ENCODE results near the gene ZNF423.
"Not testable (repeated sequence)": the region's sequence is repeated elsewhere in the genome, so short reads cannot be mapped to it uniquely, and the experiment has no call there.

The ZNF423 gene

DNA sequence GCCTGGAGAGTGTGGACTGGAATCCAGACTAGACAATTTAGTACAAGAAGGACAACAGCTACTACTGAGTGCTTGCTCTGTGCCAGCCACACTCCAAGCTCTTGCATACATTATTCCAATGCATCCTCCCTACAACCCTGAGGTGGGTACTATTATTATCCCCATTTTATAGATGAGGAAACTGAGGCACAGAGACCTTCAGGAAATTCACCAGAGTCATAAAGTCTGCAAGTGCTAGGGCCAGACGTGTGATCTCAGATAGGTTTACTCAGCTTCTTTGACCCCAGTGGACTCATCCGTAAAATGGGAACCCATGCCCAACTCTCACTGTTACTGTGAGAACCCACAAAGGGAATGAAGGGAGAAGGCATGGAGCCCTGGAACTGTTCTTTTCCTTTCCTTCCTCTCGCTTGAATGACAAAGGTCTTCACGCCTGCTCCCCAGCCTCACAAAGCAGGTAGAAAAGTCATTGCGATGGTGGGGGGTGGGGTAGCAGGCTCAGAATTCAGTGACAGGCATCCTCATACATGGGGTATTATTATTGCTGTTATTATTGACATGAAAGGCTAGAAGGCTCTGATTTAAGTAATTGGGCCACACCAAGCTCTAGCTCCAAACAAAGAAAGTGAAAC lies 160.0 kb downstream of the ZNF423 start:
- no peak overlapping the region for H3K9ac ChIP-seq (ENCODE audit: low read depth in 1 of 2, low read length in 2 of 2)
- no peak overlapping the region for H3K4me3 ChIP-seq (ENCODE audit: low read depth in 1 of 2, low read length in 2 of 2)
- no peaks in the 10 kb centered on the region for H3K36me3 ChIP-seq (ENCODE audit: control insufficient read depth in 1 of 2, insufficient read depth in 2 of 2, low read length in 2 of 2)
- no peak overlapping the region for H3K27ac ChIP-seq (ENCODE audit: low read depth, low read length)
- no peaks in the 10 kb centered on the region for H3K4me1 ChIP-seq (ENCODE audit: control insufficient read depth in 1 of 2, insufficient read depth in 2 of 2, low read length in 2 of 2)
- no peaks in the 10 kb centered on the region for H3K27me3 ChIP-seq (ENCODE audit: control insufficient read depth in 1 of 2, insufficient read depth in 2 of 2, low read length in 2 of 2)
- no peaks in the 10 kb centered on the region for H3K9me3 ChIP-seq (ENCODE audit: control insufficient read depth in 1 of 2, low read length in 2 of 2)

DNA sequence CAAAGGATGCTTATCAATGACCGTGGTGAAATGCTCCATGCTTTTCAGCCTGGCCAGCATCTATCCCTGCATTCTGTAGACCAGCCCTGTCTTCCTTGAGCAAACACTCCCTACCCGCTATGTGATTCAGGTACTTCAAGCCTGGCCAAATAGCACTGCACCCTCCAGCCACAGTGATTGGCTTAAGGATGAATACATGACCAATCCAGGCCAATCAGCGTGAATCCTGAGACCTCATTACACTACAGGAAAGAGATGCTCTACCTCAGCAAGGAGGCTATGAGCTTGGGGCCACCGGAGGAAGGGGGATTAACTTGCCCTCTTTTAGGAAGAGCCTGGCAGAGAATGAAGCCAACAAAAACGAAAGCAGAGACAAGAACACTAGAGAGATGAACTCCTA lies 162.5 kb downstream of the ZNF423 start:
- no peaks in the 10 kb centered on the region for H3K36me3 ChIP-seq (ENCODE audit: control insufficient read depth in 1 of 2, insufficient read depth in 2 of 2, low read length in 2 of 2)

DNA sequence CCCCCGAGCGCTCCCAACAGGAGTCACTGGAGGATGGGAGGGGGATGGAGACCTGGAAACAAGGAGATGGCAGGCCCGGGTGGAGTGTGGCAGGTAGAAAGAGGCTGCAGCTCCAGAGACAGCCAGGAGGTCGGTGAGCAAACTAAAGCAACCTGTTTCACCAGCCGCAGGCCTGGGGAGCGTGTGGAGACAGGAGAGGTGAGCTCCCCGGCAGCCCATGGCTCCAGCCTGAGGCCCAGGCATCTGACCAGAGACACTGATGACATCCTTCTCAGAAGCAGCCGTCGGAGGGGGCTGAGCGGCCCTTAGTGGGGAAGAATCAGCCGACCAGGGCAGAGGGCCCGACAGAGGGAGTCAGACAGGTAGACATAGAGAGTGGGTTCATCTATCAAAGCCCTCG lies 165.1 kb downstream of the ZNF423 start:
- Histone ChIP-seq H3K9me3 (ENCODE audit: control insufficient read depth in 1 of 2, low read length in 2 of 2) (no peaks in the 10 kb centered on the region), H3K4me1 (ENCODE audit: control insufficient read depth in 1 of 2, insufficient read depth in 2 of 2, low read length in 2 of 2) (no peaks in the 10 kb centered on the region), H3K36me3 (ENCODE audit: control insufficient read depth in 1 of 2, insufficient read depth in 2 of 2, low read length in 2 of 2) (no peaks in the 10 kb centered on the region), H3K27me3 (ENCODE audit: control insufficient read depth in 1 of 2, insufficient read depth in 2 of 2, low read length in 2 of 2) (no peaks in the 10 kb centered on the region), H3K9ac (ENCODE audit: low read depth in 1 of 2, low read length in 2 of 2) (no peak overlapping the region), H3K4me3 (ENCODE audit: low read depth in 1 of 2, low read length in 2 of 2) (no peak overlapping the region), H3K27ac (ENCODE audit: low read depth, low read length) (no peak overlapping the region)

More for the DNA sequence above, 162.5 kb downstream of the ZNF423 start:
- H3K9ac ChIP-seq (ENCODE audit: low read depth in 1 of 2, low read length in 2 of 2): no peak overlapping the region
- H3K4me1 ChIP-seq (ENCODE audit: control insufficient read depth in 1 of 2, insufficient read depth in 2 of 2, low read length in 2 of 2): no peaks in the 10 kb centered on the region
- no peaks in the 10 kb centered on the region for H3K27me3 ChIP-seq (ENCODE audit: control insufficient read depth in 1 of 2, insufficient read depth in 2 of 2, low read length in 2 of 2)
- H3K4me3 ChIP-seq (ENCODE audit: low read depth in 1 of 2, low read length in 2 of 2): no peak overlapping the region
- H3K27ac ChIP-seq (ENCODE audit: low read depth, low read length): no peak overlapping the region
- no peaks in the 10 kb centered on the region for H3K9me3 ChIP-seq (ENCODE audit: control insufficient read depth in 1 of 2, low read length in 2 of 2)

DNA sequence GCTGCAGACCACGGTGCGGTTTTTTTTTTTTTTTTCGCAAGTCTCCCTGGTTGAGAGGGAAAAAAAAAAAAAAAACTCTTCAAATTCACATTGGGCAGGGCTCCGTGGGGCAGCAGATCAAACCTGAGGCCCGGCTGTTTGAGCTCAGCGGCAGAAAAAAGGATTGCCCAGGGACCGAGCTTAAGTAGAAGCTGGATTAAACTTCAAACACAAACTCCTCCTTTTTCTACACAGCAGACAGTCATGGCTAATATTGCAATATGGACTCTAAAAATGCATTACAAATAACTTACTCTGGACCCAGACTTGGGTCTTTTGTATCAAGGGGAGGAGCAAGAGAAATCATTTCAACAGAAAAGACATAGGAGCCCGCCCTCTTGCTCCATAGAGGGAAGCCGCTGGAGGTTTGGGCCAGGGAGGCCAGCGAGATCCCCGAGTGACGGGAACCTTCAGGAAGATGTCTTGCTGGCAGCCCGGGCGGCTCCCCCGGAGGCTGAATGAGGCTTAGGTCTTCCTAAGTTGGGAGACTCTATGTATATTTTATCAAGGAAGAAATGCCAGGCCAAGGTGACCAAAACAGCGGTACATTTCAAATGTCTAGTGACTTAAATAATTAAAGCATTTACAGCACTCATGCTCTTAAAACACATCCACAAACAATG lies 167.7 kb downstream of the ZNF423 start:
- no peak overlapping the region for H3K9ac ChIP-seq (ENCODE audit: low read depth in 1 of 2, low read length in 2 of 2)
- H3K27ac ChIP-seq (ENCODE audit: low read depth, low read length): no peak overlapping the region
- no peaks in the 10 kb centered on the region for H3K27me3 ChIP-seq (ENCODE audit: control insufficient read depth in 1 of 2, insufficient read depth in 2 of 2, low read length in 2 of 2)
- H3K4me3 ChIP-seq (ENCODE audit: low read depth in 1 of 2, low read length in 2 of 2): no peak overlapping the region
- H3K9me3 ChIP-seq (ENCODE audit: control insufficient read depth in 1 of 2, low read length in 2 of 2): no peaks in the 10 kb centered on the region
- H3K4me1 ChIP-seq (ENCODE audit: control insufficient read depth in 1 of 2, insufficient read depth in 2 of 2, low read length in 2 of 2): no peaks in the 10 kb centered on the region
- H3K36me3 ChIP-seq (ENCODE audit: control insufficient read depth in 1 of 2, insufficient read depth in 2 of 2, low read length in 2 of 2): no peaks in the 10 kb centered on the region

DNA sequence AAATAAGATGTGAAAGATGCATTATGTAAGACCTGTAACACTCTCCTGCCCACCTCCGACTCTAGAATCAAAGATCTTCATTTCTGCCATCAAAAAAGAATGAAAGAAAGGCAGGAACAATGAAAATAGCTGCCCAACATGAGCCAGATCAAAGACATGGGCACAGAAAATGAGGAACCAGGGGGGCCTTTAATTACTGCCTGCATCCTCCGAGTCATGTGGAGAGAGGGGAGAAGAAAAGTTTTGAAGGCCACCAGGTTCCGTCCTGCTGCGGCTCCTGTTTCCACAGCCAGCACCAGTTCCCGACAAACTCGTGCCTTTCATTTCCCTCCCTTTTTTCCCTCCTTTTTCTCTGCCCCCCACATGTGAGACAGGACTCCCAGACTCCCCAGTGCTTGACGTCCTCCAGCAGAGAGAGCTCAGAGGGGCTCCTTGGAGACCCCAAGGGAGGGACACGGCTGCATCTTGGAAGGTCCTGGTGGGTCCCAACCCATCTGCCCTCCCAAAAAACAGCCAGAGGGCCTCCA lies 168.4 kb downstream of the ZNF423 start:
- Histone ChIP-seq H3K9me3 (ENCODE audit: control insufficient read depth in 1 of 2, low read length in 2 of 2) (no peaks in the 10 kb centered on the region), H3K36me3 (ENCODE audit: control insufficient read depth in 1 of 2, insufficient read depth in 2 of 2, low read length in 2 of 2) (no peaks in the 10 kb centered on the region), H3K4me3 (ENCODE audit: low read depth in 1 of 2, low read length in 2 of 2) (no peak overlapping the region), H3K27ac (ENCODE audit: low read depth, low read length) (no peak overlapping the region), H3K9ac (ENCODE audit: low read depth in 1 of 2, low read length in 2 of 2) (no peak overlapping the region), H3K27me3 (ENCODE audit: control insufficient read depth in 1 of 2, insufficient read depth in 2 of 2, low read length in 2 of 2) (no peaks in the 10 kb centered on the region), H3K4me1 (ENCODE audit: control insufficient read depth in 1 of 2, insufficient read depth in 2 of 2, low read length in 2 of 2) (no peaks in the 10 kb centered on the region)

DNA sequence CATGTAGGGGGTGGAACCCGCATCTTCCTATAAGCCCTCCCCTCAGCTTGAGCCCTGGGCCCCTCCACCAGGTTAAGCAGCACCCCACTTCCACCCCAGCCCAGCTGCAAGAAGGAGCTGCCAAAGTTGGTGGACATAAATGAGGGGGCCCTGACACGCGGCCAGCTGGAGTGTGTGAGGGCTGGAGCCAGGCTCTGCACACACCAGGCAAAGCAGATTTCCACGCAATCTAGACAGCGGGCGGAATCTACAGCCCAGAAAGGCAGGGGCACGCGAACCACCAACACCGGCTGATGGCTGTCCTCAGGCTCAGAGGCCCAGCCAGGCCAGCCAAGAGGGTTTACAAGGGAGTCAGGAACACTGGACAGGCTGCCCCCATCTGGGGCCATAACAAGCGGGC lies 171.2 kb downstream of the ZNF423 start:
- H3K27me3 ChIP-seq (ENCODE audit: control insufficient read depth in 1 of 2, insufficient read depth in 2 of 2, low read length in 2 of 2): no peaks in the 10 kb centered on the region
- no peak overlapping the region for H3K9ac ChIP-seq (ENCODE audit: low read depth in 1 of 2, low read length in 2 of 2)
- no peak overlapping the region for H3K4me3 ChIP-seq (ENCODE audit: low read depth in 1 of 2, low read length in 2 of 2)
- H3K36me3 ChIP-seq (ENCODE audit: control insufficient read depth in 1 of 2, insufficient read depth in 2 of 2, low read length in 2 of 2): no peaks in the 10 kb centered on the region
- no peaks in the 10 kb centered on the region for H3K9me3 ChIP-seq (ENCODE audit: control insufficient read depth in 1 of 2, low read length in 2 of 2)
- no peaks in the 10 kb centered on the region for H3K4me1 ChIP-seq (ENCODE audit: control insufficient read depth in 1 of 2, insufficient read depth in 2 of 2, low read length in 2 of 2)
- no peak overlapping the region for H3K27ac ChIP-seq (ENCODE audit: low read depth, low read length)

DNA sequence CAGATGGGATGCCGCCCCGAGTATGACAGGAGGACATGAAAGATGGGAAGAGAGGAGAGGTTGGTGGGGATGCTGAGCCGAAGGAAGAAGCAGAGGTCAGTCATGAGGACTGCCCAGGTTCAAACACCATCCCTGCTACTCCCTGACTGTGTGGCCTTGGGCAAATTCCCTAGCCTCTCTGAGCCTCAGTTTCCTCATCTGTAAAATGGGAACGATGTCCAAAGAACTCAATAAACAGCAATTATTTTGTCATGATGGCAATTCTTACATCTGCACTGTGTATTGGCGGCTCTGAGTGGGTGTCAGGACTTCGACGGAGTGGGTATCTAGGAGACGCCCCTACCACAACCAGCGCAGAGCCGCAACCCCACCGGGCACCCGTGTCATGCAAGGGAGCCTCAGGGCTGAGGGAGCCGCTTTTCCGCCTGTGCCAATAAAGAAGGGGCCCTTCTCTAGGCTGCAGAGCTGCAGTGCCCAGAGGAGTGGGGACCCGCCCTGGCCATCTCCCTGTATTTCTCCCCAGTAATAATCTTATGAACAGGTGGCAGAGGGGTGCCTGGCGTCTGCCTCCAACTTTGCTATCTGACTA lies 173.2 kb downstream of the ZNF423 start:
- Histone ChIP-seq H3K4me3 (ENCODE audit: low read depth in 1 of 2, low read length in 2 of 2) (no peak overlapping the region), H3K4me1 (ENCODE audit: control insufficient read depth in 1 of 2, insufficient read depth in 2 of 2, low read length in 2 of 2) (no peaks in the 10 kb centered on the region), H3K36me3 (ENCODE audit: control insufficient read depth in 1 of 2, insufficient read depth in 2 of 2, low read length in 2 of 2) (no peaks in the 10 kb centered on the region), H3K9ac (ENCODE audit: low read depth in 1 of 2, low read length in 2 of 2) (no peak overlapping the region), H3K9me3 (ENCODE audit: control insufficient read depth in 1 of 2, low read length in 2 of 2) (no peaks in the 10 kb centered on the region), H3K27ac (ENCODE audit: low read depth, low read length) (no peak overlapping the region), H3K27me3 (ENCODE audit: control insufficient read depth in 1 of 2, insufficient read depth in 2 of 2, low read length in 2 of 2) (no peaks in the 10 kb centered on the region)

DNA sequence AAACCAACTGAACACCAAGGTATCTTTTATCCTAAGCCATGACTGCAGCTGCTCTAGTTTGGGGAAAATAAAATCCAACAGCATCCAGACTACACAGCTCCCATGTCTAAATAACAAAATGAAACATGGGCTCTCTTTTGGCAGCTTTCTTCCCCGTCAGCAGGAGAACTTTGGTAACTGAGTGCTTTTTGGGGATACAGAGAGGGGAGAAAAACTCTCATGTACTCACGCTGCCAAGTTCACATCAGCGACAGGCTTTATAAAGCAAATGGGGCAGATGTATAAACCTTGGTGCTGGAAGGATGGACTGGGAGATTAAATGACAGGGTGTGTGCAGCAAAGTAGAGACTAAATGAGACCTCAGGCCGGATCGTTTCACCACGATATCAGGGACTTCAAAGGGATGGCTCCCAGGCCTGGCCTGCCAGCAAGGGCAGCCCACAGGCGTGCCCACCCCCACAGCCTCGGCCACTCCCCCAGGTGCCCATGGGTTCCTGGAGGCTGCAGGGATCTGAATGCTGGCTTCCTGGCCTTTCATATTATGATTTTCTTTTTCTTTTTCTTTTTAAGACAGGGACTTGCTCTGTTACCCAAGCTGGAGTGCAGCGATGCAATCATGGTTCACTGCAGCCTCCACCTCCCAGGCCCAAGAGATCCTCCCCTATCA lies 174.6 kb downstream of the ZNF423 start:
- Histone ChIP-seq H3K4me3 (ENCODE audit: low read depth in 1 of 2, low read length in 2 of 2) (no peak overlapping the region), H3K27ac (ENCODE audit: low read depth, low read length) (no peak overlapping the region), H3K27me3 (ENCODE audit: control insufficient read depth in 1 of 2, insufficient read depth in 2 of 2, low read length in 2 of 2) (no peaks in the 10 kb centered on the region), H3K9me3 (ENCODE audit: control insufficient read depth in 1 of 2, low read length in 2 of 2) (no peaks in the 10 kb centered on the region), H3K9ac (ENCODE audit: low read depth in 1 of 2, low read length in 2 of 2) (no peak overlapping the region), H3K4me1 (ENCODE audit: control insufficient read depth in 1 of 2, insufficient read depth in 2 of 2, low read length in 2 of 2) (no peaks in the 10 kb centered on the region), H3K36me3 (ENCODE audit: control insufficient read depth in 1 of 2, insufficient read depth in 2 of 2, low read length in 2 of 2) (no peaks in the 10 kb centered on the region)

DNA sequence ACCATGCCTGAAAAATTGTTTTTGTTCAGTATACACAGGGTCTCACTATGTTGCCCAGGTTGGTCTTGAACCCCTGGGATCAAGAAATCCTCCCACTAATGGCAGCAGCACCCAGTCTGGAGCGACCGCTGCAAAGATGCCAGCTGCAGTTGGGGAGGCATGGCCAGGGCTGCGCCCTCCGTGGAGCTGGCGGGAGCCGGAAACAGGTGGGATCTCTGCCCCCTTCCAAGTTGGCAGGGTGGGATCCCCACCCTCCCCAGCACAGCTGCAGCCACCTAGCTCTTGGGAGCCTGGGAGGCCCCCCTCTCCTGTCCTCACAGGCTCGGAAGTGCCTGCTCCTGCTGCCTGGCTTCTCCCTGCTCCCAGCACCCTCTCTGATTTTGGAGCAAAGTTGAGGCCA lies 176.8 kb downstream of the ZNF423 start:
- Histone ChIP-seq H3K4me1 (ENCODE audit: control insufficient read depth in 1 of 2, insufficient read depth in 2 of 2, low read length in 2 of 2) (no peaks in the 10 kb centered on the region), H3K27ac (ENCODE audit: low read depth, low read length) (no peak overlapping the region), H3K27me3 (ENCODE audit: control insufficient read depth in 1 of 2, insufficient read depth in 2 of 2, low read length in 2 of 2) (no peaks in the 10 kb centered on the region), H3K9me3 (ENCODE audit: control insufficient read depth in 1 of 2, low read length in 2 of 2) (no peaks in the 10 kb centered on the region), H3K4me3 (ENCODE audit: low read depth in 1 of 2, low read length in 2 of 2) (no peak overlapping the region), H3K9ac (ENCODE audit: low read depth in 1 of 2, low read length in 2 of 2) (no peak overlapping the region), H3K36me3 (ENCODE audit: control insufficient read depth in 1 of 2, insufficient read depth in 2 of 2, low read length in 2 of 2) (no peaks in the 10 kb centered on the region)

DNA sequence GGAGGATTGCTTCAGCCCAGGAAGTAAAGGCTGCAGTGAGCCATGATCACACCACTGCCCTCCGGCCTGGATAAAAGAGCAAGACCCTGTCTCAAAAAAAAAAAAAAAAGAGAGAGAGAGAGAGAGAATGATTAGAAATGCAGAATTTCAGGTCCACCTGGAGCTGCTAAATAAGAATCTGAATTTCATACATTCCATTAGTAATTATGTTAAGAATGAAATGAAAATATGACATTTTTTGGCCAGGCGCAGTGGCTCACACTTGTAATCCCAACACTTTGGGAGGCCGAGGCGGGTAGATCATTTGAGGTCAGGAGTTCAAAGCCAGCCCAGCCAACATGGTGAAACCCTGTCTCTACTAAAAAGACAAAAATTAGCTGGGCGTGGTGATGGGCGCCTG lies 178.3 kb downstream of the ZNF423 start:
- H3K4me1 ChIP-seq (ENCODE audit: control insufficient read depth in 1 of 2, insufficient read depth in 2 of 2, low read length in 2 of 2): not testable (repeated sequence)

More for the DNA sequence above, 178.3 kb downstream of the ZNF423 start:
- H3K36me3 ChIP-seq (ENCODE audit: control insufficient read depth in 1 of 2, insufficient read depth in 2 of 2, low read length in 2 of 2); H3K4me3 ChIP-seq (ENCODE audit: low read depth in 1 of 2, low read length in 2 of 2); H3K27me3 ChIP-seq (ENCODE audit: control insufficient read depth in 1 of 2, insufficient read depth in 2 of 2, low read length in 2 of 2); H3K27ac ChIP-seq (ENCODE audit: low read depth, low read length); H3K9me3 ChIP-seq (ENCODE audit: control insufficient read depth in 1 of 2, low read length in 2 of 2); H3K9ac ChIP-seq (ENCODE audit: low read depth in 1 of 2, low read length in 2 of 2): not testable (repeated sequence)
